A549 (cell line): ENCODE results near the gene DNAH8.

Experiments
- CHD2 ChIP-seq: fragments of 150-350 bp; IDR thresholded peaks from 2 replicates; pipeline ENCODE4 v1.6.1; 2014; ENCODE audit warnings: low read length; ENCODE audit not compliant: partially characterized antibody
- EHF ChIP-seq: fragments of 250-450 bp; sonication (Bioruptor Pico); IDR thresholded peaks from 2 replicates; pipeline ENCODE4 v1.5.0; 2020; ENCODE audit warnings: mild to moderate bottlenecking
- EP300 ChIP-seq, 2 experiments: fragments of >200 bp; sonication (Bioruptor Twin); formaldehyde crosslinking; IDR thresholded peaks; 2 replicates in 1 of 2; 3 replicates in 1 of 2; pipeline ENCODE4 v1.6.1; 2016 to 2017
- MAZ ChIP-seq: fragments of 150-350 bp; IDR thresholded peaks from 2 replicates; pipeline ENCODE4 v1.6.1; 2014; ENCODE audit warnings: antibody characterized with exemption, low read depth, low read length, borderline replicate concordance
- PBX3 ChIP-seq: IDR thresholded peaks from 2 replicates; pipeline ENCODE4 v1.6.1; 2012
- POLR2A ChIP-seq: IDR thresholded peaks from 2 replicates; pipeline ENCODE4 v1.6.1; 2012; ENCODE audit warnings: mild to moderate bottlenecking, low read length
- RAD21 ChIP-seq, 2 experiments: fragments of >200 bp in 1 of 2; sonication (Bioruptor Twin) in 1 of 2; formaldehyde crosslinking in 1 of 2; IDR thresholded peaks in 1 of 2; conservative IDR thresholded peaks in 1 of 2; 2 replicates in 1 of 2; 3 replicates in 1 of 2; pipeline ENCODE4 v1.6.1; 2012 to 2018; ENCODE audit warnings: inconsistent platforms in 1 of 2
- REST ChIP-seq: fragments of 200-600 bp; sonication (generic); IDR thresholded peaks from 2 replicates; pipeline ENCODE4 v1.6.1; 2016; ENCODE audit warnings: antibody characterized with exemption, mild to moderate bottlenecking, moderate library complexity
- TF ChIP-seq, protein P1 (sequence below): IDR thresholded peaks from 2 replicates; pipeline ENCODE4 v1.6.1; 2012; ENCODE audit warnings: low read depth, borderline replicate concordance
- TF ChIP-seq, protein P2 (sequence below): fragments of 450-650 bp; IDR thresholded peaks from 2 replicates; pipeline ENCODE4 v1.6.1; 2014; ENCODE audit warnings: antibody characterized with exemption
- TF ChIP-seq, protein P3 (sequence below): fragments of >200 bp; sonication (Bioruptor Twin); formaldehyde crosslinking; IDR thresholded peaks from 3 replicates; pipeline ENCODE4 v1.5.1; 2016

DNA sequence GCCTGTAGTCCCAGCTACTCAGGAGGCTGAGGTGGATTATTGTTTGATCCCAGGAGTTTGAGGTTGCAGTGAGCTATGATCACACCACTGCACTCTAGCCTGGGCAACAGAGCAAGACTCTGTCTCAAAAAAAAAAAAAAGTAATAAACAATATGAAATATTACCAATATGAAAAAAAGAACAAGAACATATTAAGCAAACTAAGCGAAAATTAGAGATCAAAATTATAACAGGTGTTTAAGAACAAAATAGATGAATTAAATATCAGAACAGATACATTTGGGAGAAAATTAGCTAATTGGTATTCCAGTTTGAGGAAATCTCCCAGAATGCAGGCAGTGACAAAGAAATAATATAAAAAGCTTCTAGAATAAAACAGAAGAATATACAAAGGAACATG lies 35.4 kb upstream of the DNAH8 start:
- no peak for TF ChIP-seq EHF (CRISPR knock-in tag)
- no peak for TF ChIP-seq MAZ
- TF ChIP-seq, protein P1, sequence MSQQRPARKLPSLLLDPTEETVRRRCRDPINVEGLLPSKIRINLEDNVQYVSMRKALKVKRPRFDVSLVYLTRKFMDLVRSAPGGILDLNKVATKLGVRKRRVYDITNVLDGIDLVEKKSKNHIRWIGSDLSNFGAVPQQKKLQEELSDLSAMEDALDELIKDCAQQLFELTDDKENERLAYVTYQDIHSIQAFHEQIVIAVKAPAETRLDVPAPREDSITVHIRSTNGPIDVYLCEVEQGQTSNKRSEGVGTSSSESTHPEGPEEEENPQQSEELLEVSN = no peak
- no peak for TF ChIP-seq CHD2
- TF ChIP-seq, protein P2, sequence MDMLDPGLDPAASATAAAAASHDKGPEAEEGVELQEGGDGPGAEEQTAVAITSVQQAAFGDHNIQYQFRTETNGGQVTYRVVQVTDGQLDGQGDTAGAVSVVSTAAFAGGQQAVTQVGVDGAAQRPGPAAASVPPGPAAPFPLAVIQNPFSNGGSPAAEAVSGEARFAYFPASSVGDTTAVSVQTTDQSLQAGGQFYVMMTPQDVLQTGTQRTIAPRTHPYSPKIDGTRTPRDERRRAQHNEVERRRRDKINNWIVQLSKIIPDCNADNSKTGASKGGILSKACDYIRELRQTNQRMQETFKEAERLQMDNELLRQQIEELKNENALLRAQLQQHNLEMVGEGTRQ = no peak
- TF ChIP-seq, protein P3, sequence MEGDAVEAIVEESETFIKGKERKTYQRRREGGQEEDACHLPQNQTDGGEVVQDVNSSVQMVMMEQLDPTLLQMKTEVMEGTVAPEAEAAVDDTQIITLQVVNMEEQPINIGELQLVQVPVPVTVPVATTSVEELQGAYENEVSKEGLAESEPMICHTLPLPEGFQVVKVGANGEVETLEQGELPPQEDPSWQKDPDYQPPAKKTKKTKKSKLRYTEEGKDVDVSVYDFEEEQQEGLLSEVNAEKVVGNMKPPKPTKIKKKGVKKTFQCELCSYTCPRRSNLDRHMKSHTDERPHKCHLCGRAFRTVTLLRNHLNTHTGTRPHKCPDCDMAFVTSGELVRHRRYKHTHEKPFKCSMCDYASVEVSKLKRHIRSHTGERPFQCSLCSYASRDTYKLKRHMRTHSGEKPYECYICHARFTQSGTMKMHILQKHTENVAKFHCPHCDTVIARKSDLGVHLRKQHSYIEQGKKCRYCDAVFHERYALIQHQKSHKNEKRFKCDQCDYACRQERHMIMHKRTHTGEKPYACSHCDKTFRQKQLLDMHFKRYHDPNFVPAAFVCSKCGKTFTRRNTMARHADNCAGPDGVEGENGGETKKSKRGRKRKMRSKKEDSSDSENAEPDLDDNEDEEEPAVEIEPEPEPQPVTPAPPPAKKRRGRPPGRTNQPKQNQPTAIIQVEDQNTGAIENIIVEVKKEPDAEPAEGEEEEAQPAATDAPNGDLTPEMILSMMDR = no peak
- TF ChIP-seq PBX3 = no peak
- no peak for TF ChIP-seq EP300 (IDR thresholded peaks at IDR 0.05)
- no peak for TF ChIP-seq RAD21 (conservative IDR thresholded peaks at IDR 0.05 in 1 of 2, IDR thresholded peaks at IDR 0.05 in 1 of 2)
- no peak for TF ChIP-seq POLR2A
- TF ChIP-seq REST = no peak
